Left renal pelvis (tissue), 4 donors: ENCODE results near the gene GCNT2. TPM values are rescaled to one million over a fixed set of nuclear protein-coding genes. Genes with fewer than 3 reads are reported as not detected.
"Not testable (repeated sequence)": the region's sequence is repeated elsewhere in the genome, so short reads cannot be mapped to it uniquely, and the experiment has no call there.

Experiments used
- DNase-seq, 4 donors: peaks; one replicate each; pipeline ENCODE4 v3.0.0-alpha.2; 2013; ENCODE audit warnings: low read depth in 4 of 4, low spot score in 3 of 4
- polyA plus RNA-seq, 4 donors: library from polyadenylated mRNA; unstranded; fragments of 120-200 nt; gene quantifications; one replicate each; pipeline ENCODE4 v1.2.1, GENCODE V29; 2013; ENCODE audit not compliant: insufficient read length in 4 of 4

The GCNT2 gene
- polyA plus RNA-seq, 4 donors, result 5.7 to 18.8 (median 16.1) TPM

DNA sequence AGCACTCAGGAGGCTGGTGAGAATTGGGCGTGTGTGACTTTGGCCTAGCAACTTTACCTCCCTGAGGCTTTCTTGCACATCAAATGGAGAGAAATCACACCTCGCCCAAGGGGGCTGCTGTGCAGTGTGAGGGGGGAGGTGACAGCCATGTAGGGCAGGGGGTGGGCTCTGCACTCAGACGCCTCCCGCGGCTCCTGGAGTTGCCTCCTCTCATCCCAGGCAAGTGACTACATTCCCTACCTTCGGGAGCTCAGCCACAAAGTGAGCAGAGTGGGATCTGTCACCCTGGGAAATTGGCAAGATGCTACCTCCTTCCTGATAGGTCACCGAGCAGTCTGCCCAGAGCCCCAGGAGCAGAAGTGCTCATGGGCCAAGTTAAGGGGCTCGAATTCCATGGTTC lies 56.0 kb downstream of the GCNT2 start:
- no peak for DNase-seq

DNA sequence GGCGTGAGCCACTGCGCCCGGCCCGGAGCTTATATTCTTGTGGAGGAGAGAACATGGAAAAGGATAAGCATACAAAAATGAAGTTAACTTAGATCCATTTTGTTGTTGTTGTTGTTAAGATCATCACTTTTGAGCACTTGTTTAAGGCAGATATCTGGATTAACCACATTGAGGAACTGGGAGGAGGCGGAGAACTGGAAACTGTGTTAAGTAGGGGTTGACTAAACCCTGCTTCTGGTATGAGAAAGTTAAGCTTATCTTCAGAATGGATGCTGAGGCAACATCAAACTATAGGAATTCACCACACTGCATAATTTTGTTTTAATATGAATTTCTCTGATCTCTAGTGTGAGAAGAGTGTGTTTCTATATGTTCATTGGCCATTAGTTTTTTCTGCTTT lies 57.6 kb downstream of the GCNT2 start:
- DNase-seq, result no peak

- no peak for DNase-seq
These were observed 58.7 kb downstream of the GCNT2 start for GRCh38 chr6:10579803-10580202.

DNA sequence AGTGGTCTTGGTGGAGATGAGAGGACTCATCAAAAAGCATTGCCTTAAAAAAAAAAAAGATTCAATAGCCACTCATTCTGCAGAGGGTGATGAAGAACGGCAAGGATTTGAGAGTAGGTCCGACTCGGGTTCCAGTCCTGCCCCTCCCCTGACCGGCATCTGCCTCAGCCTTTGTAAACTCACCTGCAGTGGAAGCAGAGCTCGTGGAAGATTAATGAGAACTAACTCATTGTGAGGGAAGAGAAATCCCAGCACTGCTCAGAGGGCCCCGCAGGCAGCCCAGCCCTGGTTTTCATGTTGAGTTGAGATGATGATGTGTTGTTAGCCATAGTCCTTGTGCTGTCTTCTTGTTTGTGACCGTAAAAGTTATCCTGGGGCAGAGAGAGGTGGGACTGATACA lies 59.4 kb downstream of the GCNT2 start:
- no peak for DNase-seq

GRCh38 chr6:10581402-10581801 lies 60.3 kb downstream of the GCNT2 start:
- DNase-seq, result not testable (repeated sequence)

DNA sequence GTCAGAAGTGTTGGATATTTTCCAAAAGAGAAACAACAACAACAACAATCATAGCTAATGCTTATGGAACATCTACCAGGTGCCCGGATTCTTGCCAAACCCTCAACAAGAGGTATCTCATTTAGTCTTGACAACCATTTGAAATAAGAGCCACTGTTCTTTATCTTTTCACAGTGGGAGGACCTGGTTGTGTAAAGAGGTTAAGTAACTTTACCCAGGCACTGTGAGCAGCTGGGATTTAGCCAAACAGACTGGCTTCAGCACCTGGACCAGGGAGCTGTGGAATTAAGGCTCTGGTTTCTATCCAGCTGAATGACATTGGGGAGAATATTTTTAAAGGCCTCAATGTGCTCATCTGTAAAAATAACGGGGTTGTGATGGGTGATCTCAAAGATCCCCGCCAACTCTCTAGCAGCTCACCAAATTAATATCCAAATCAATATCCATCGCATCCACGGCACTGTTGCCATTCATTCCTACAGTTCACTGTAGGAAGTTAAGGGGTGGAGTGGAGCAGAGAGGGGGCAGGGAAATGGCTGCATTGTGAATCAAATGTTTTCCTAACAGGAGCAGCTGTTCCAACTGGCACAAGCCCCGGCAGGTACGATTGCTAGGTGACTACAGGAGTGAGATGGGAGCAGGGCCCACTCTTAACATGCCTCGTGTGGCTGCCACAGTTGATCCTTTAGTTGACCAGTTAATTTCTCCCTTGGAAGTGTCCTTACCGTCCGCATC lies 61.8 kb downstream of the GCNT2 start:
- DNase-seq, result no peak

DNA sequence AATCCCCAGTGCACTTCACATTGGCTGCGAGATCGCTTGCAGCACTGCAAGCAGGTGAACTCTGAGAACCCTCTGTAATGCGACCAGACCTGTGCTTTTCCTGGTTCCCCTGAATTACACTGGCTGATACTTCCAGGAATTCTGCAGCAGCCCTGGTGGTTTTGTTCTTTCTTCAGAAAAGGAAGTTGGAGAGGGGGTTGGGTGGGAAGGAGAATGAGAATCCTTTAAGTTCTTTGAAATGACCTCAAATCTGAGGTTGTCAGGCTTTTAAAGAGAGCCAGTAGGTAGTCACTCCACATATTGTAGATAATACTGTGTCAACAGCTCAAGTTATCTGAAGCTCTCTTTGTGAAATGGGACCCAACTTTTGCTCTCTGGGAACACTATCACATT lies 62.4 kb downstream of the GCNT2 start:
- DNase-seq, result no peak

GRCh38 chr6:10584607-10585006 lies 63.5 kb downstream of the GCNT2 start:
- no peak for DNase-seq

DNA sequence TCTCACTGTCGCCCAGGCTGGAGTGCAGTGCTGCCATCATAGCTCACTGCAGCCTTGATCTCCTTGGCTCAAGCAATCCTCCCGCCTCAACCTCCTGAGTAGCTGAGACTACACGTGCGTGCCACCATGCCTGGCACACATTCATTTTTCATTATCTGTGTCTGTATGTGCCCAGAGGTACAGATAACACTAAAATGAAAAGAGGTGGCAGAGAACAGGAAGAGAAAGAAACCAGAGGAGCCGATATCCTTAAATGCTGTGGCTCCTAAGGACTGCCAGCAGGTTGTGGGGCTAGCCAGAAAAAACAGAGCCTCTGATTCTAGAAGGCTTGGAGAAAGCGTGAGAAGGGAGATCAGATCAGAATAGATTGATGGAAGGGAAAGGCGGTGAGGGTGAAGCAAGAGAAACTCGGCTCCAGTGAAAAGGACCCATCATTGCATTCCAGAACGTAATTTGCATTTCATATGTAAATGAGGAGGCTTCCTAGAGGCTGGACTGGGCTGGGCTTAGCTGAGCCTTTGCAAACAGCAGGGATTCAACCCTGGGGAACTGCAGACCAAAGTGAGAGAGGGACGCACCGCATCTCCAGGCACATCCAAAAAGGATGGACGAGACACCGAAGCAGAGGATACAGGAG lies 64.2 kb downstream of the GCNT2 start:
- no peak for DNase-seq

DNA sequence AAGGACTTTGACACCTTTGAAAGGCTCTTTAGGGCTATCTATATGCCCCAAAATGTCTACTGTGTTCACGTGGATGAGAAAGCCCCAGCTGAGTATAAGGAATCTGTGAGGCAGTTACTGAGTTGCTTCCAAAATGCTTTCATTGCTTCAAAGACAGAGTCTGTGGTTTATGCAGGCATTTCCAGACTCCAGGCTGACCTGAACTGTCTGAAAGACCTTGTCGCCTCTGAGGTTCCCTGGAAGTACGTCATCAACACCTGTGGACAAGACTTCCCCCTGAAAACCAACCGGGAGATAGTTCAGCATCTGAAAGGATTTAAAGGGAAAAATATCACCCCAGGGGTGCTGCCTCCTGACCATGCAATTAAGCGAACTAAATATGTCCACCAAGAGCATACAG lies 65.2 kb downstream of the GCNT2 start:
- DNase-seq, result no peak

GRCh38 chr6:10587656-10588406 lies 66.7 kb downstream of the GCNT2 start:
- DNase-seq, result no peak

- DNase-seq, result no peak
These were observed 67.6 kb downstream of the GCNT2 start for GRCh38 chr6:10588562-10589428.

- DNase-seq, result no peak
These were observed 68.2 kb downstream of the GCNT2 start for GRCh38 chr6:10589429-10589727.

- no peak for DNase-seq
These were observed 68.8 kb downstream of the GCNT2 start for GRCh38 chr6:10589983-10590382.

- no peak for DNase-seq
These were observed 70.4 kb downstream of the GCNT2 start for GRCh38 chr6:10591422-10592160.

DNA sequence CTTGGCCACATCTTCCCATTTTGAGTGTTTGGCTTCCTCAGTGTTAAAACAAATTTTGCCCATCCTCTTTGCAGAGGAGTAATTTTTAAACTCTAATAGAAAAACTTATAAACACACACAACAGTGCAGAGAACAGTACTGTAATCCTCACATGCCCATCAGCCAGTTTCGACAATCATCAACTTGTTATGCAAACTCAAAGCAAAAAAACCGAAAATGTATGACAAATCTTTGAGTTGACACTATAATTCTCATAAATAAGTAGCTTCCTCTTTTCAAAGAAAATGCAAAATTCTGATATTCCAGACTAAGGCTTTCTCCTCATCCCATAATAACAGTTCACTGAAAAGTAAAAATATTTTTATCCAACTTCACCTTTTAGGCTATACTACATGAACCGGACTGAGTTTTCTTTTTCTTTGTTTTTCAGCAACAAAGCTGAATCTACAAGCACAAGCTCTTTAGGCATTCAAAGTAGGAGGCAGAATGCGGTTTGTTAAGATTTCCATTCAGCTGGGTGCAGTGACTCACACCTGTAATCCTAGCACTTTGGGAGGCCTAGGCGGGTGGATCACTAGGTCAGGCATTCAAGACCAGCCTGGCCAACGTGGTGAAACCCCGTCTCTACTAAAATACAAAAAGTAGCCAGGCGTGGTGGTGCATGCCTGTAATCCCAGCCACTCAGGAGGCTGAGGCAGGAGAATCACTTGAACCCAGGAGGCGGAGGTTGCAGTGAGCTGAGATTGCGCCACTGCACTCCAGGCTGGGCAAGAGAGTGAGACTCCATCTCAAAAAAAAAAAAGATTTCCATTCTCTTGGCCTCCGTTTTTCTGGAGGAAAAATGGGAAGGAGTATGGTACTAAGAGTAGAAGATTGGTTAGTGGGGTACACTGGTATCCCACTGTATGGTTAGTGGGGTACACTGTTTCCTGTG lies 74.8 kb downstream of the GCNT2 start:
- no peak for DNase-seq

DNA sequence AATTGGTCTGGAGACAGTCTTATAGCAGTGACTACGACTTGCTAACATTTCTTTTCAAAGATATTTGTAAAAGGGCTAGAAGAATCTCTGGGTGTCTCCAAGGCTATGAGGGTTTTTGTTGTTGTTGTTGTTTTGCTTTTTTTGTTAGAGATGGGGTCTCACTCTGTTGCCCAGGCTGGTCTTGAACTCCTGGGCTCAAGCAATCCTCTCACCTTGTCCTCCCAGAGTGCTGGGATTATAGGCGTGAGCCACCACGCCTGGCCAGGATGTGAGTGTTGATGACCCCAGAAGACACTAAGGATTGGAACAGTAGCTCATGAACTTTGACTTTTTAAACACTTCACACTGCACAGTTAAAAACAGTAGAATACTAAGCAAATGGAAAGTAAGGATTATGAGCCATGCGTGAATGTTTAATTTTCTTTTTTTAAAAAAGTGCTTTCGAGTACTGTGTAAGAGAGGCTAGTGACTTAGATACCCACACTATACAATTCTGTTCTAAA lies 76.4 kb downstream of the GCNT2 start:
- no peak for DNase-seq

DNA sequence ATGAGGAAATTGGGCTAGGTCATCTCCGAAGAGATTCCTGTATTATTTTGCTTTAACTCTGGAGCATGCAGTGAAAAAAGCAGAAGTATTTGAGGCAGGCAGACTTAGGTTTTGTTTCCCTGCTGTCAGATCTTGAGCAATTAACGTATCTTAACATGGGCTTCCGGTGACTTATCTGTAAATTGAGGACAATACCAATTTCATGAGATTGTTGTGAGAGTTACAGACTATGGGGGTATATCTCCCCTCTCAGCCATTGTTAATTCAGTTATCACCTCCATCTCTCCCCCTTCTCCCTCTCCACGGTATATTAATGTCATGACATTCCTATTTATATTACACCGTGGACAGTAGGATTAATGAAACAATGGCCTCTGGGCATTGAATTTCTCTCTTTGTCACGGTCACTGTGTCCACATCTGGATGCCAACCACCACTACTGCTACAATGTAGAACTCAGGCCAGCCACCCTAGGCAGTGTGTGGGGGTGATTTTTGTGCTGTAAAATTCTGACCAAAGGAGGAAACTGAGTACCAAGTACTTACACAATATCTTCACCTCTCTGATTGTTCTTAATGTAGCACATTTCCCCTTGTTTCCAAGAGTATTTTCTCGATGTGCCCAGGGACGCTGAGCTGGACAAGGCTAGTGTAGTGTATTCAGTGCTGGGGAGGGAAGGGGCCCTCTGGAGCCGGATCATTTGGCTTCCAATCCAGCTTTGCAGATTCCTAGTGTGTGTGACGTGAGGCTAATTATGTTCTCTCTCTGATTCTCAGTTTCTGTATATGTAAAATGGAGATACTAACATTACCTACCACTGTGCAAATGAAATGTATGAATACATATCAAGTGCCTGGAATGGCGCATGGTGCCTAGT lies 77.2 kb downstream of the GCNT2 start:
- no peak for DNase-seq
